ENCODE measurements around the gene RIMS1.

DNA sequence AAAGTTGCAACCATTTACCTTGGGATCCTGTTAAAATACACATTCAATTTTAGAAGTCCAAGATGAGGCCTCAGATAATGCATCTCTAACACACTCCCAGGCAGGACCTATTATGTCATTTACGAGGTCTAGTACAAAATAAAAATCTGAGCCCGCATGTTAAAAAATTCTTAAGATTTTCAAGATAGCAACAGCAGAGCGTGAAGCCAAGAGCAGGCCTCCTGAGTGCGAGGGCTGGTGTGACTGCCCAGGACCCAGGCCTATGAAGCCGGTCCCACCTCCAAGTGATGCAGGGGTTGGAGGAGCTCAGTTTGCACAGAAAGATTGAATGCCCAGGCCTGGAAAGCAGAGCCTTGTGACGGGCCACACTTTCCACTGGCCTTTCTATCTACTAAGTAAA lies 524.4 kb downstream of the RIMS1 start:
- TF ChIP-seq HNF4G (IDR thresholded peaks at IDR 0.05) (no peak), MAX (IDR thresholded peaks at IDR 0.05) (no peak)
- TF ChIP-seq, protein P1, sequence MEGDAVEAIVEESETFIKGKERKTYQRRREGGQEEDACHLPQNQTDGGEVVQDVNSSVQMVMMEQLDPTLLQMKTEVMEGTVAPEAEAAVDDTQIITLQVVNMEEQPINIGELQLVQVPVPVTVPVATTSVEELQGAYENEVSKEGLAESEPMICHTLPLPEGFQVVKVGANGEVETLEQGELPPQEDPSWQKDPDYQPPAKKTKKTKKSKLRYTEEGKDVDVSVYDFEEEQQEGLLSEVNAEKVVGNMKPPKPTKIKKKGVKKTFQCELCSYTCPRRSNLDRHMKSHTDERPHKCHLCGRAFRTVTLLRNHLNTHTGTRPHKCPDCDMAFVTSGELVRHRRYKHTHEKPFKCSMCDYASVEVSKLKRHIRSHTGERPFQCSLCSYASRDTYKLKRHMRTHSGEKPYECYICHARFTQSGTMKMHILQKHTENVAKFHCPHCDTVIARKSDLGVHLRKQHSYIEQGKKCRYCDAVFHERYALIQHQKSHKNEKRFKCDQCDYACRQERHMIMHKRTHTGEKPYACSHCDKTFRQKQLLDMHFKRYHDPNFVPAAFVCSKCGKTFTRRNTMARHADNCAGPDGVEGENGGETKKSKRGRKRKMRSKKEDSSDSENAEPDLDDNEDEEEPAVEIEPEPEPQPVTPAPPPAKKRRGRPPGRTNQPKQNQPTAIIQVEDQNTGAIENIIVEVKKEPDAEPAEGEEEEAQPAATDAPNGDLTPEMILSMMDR (IDR thresholded peaks at IDR 0.05; ENCODE audit: low read depth, low read length, missing input control): no peak

Measured in liver (tissue), 3 donors.